HG03460 (cell line): ENCODE results near the gene TSPAN11.

Experiments used
- ATAC-seq: cut with Tn5 transposase; IDR thresholded peaks from one replicate; pipeline ENCODE4 v1.9.1; 2021; ENCODE audit not compliant: unreplicated experiment

Gene TSPAN11

GRCh38 chr12:30910038-30910350 lies 16.6 kb upstream of the TSPAN11 start:
- ATAC-seq = no peak

- no peak for ATAC-seq
These were observed 15.3 kb upstream of the TSPAN11 start for GRCh38 chr12:30911207-30911606.

DNA sequence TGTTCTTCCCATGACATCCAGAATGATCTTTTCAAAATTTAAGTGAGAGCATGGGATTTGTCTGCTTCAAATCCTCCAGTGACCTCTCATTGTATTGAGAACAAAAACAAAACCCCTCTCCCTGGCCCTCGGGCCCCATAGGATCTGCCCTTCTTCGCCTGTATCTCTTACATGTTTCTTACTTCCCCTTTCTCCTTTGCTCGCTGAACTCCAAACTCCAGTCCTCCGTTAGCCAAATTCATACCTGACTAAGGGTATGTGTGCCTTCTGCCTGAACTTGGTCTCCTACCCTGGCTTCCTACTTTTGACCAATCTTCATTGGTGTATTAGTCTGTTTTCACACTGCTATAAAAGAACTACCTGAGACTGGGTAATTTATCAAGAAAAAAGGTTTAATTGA lies 13.2 kb upstream of the TSPAN11 start:
- no peak for ATAC-seq

GRCh38 chr12:30914986-30915591 lies 11.5 kb upstream of the TSPAN11 start:
- no peak for ATAC-seq

DNA sequence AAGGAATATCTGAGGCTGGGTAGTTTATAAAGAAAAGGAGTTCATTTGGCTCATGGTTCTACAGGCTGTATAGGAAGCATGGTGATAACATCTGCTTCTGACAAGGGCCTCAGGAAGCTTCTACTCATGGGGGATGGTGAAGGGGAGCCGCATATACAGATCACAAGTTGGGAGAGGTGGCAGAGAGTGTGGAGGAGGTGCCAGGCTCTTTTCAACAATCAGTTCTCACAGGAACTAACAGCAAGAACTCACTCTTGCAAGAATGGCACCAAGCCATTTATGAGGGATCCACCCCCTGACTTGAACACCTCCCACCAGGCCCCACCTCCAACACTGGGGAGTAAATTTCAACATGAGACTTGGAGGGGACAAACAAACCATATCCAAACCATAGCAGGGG lies 3.5 kb upstream of the TSPAN11 start:
- no peak for ATAC-seq

DNA sequence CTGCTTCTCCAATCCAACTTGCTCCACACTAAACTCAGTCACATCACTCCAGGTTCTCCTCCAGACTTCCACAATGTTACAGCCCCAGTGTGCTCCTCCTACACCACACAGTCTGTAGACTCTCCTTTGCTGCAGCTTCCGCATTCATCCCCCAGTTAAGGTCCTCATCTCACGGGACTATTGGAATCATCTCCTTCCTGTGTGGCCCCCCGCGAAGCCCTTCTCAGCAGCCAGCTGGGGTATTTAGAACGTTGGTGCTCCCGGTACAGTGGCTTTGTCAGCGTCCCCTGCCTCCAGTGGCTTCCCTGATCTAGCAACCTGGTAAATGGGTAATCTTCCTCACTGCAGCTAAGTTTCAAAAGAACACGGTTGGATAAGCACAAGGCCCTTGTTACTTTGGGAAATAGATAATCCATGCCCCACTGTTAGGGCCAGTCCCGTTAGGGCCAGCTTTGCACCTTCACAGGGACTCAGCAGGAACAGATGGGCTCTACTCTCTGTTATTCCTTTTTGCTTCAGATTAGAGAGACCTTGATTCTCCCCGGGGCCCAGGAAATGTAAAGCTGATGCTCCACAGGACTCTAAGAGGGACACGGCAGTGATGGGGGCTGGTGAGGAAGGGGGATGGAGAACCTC lies 823 bp upstream of the TSPAN11 start:
- ATAC-seq = no peak

- no peak for ATAC-seq
These were observed 669 bp downstream of the TSPAN11 start for GRCh38 chr12:30927222-30927611.

DNA sequence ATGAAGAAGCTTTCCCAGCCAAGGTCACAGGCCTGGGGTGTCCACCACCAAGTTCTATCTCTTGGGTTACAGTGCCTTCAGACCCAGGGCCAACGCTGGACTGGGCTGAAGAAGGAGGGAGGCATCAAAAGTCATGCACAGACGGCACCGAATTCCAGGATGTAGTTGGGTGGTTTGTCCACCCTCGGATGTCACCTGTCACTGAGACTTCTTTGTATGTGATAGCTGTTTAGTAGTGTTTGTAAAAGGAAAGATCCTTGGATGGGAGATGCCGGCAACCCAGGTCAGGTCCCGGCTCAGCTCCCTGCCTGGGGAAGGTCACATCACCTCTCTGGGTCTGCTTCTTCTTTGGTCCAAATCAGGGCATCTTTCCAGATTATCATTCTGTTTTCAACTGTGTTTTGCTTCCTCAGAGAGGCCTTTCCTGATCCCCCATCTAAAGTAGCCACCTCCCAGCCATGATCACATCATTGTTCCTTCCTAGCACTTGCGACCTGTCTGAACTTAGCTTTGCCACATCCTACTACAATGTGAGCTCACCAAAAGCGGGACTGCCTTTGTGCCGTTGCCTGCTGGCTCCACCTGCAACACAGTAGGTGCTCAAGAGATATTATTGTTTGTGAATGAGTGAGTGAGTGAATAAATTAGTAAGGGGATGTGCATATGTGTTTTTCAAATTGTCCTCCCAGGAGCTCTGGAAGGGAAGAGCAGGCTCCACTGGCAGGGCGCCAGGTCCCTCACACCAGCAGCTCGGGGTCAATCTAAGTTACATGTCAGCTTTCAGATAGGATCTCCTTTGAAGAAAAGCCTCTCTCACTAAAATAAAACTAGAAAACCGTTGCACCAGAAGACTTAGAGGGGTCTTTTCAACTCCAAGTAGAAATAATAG lies 2.1 kb downstream of the TSPAN11 start:
- ATAC-seq = no peak

GRCh38 chr12:30930238-30930637 lies 3.7 kb downstream of the TSPAN11 start:
- ATAC-seq = no peak

- ATAC-seq = no peak
These were observed 4.1 kb downstream of the TSPAN11 start for GRCh38 chr12:30930641-30931040.

- no peak for ATAC-seq
These were observed 6.3 kb downstream of the TSPAN11 start for GRCh38 chr12:30932881-30933280.

GRCh38 chr12:30934811-30935210 lies 8.3 kb downstream of the TSPAN11 start:
- ATAC-seq = no peak

DNA sequence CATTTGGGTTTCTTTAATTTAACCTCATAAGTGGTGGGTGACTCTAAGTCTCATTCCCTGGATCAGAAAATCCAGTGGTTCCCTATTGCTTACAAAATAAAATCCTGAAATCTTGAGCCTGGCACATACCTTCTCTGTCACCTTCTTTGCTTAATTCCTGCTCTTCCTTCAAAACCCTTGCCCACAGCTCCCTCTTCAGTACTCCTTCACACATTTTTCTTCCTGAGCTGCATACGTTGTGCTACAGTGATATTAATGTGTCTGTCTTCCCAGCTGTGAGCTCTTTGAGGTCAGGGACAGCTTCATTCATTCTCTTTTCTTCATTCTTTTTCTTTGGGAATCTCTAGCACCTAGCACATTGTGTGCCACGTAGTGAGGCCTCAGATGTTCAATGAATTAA lies 9.5 kb downstream of the TSPAN11 start:
- ATAC-seq = no peak

- ATAC-seq = no peak
These were observed 12.7 kb downstream of the TSPAN11 start for GRCh38 chr12:30939234-30939633.

- ATAC-seq = no peak
These were observed 15.9 kb downstream of the TSPAN11 start for GRCh38 chr12:30942486-30942885.

DNA sequence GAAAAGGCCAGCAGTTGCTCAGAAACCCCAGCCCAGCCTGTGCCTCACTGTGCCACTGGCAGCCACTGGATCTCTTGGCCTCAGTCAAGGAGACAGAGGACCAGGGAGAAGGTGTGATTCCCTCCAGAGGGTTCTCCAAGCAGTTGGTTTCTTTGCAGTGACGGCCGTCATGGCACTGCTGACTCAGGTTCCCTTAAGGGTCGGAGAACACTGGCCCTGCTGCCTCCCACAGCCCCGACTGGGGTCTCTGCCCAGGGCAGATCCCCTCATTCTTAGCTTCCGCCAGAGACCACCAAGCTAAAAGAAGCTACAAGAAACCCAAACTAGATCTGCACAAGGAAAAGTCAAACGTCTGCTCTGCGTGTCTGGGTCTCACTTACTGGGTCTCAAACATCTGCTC lies 16.4 kb downstream of the TSPAN11 start:
- ATAC-seq = no peak

DNA sequence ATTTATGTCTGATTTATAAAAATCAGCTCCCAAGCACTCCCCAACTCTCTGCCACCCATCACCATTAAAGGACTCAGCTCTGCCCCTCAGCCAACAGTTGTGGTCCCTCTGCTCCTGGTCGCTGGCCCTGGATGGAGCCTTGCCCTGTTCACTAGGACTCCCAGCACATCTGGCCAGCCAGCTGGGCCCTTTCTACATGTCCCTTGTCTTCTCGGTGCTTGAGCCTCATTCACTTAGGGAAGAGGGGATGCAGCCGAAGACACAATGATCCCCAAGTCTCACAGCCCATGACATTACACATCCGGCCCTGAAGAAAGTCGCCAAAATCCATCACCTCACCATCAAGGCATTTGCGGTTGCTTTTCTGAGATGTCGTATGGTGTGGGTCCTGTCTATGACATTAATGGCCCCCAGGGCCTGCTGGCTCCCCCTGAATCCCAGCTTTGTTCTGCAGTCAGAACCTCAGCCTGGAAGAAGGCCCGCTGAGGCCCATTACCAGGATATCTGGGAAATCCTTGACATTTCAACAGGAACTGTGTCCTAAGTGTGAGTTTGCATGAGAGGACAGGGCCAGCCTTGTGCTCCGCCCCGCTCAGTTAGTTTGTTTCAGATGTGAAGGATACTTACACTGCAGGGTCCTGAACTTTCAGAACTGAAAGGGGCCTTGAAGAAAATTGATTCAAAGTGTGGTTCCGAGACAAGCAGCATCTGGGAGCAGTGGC lies 19.1 kb downstream of the TSPAN11 start:
- ATAC-seq = no peak

GRCh38 chr12:30952015-30952414 lies 25.5 kb downstream of the TSPAN11 start:
- ATAC-seq = no peak

DNA sequence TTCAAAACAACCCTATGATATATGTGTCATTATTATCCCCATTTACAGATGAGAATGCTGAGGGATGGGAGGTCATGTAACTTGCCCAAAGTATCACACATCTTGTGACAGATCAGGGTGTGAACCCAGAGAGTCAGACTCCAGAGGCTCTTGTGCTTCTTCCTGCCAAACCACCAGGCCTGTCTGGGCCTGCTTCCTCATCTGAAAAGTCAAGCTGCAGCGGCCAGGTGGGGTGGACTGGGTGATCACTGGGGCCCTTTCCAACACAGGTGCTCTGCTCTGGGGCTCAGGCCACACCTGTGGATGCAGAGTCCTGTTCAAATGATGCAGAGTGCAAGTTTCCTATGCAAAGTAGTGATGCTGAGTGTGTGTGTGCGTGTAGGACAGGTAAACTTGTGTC lies 26.7 kb downstream of the TSPAN11 start:
- no peak for ATAC-seq

- ATAC-seq = no peak
These were observed 27.6 kb downstream of the TSPAN11 start for GRCh38 chr12:30953951-30954751.

DNA sequence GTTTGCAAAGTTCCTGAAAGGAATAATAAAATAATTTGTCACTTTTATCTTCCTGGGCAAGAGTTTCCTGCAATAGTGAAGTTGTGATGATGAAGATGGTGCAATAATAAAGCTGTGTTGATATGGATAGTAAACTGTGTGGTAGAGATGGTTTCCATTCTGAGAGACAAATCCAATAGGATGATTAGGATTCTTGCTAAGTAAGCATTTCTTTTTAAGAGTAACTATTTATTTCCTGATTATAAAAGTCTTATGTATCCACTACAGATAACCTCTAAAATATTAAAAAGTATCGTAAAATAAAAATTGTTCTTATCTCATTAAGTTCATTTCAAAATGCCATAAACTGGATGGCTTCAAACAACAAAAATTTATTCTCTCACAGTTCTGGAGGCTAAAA lies 28.7 kb downstream of the TSPAN11 start:
- no peak for ATAC-seq
